Measurements from ENCODE around the gene DNMT3A.

The DNMT3A gene

DNA sequence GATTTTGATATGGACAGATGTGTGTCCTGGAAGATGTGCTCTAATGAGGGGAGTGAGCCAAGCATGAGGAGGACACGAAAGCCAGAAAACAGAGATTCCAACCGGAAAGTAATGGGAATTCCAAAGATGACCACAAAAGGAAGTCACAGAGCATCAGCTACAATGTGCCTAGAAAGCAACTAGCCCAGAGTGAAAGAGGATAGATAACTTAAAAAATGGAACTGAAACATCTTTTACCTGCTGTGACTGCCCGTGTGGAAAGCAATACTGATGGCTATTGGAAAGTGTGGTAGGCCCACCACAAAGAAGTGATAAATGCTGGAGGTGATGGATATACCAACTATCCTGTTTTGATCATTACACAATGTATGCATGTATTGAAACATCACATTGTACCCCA, 21.6 kb downstream of the DNMT3A start:
- POLR2A ChIA-PET = no interaction called here
- TF ChIP-seq ELF4 (IDR thresholded peaks at IDR 0.05) (no peak), HDGF (IDR thresholded peaks at IDR 0.05; ENCODE audit: borderline replicate concordance) (no peak), ZNF384 (IDR thresholded peaks at IDR 0.05) (no peak), BHLHE40 (IDR thresholded peaks at IDR 0.05; ENCODE audit: borderline replicate concordance) (no peak), LEF1 (IDR thresholded peaks at IDR 0.05; ENCODE audit: borderline replicate concordance) (no peak), CTBP1 (IDR thresholded peaks at IDR 0.05; ENCODE audit: borderline replicate concordance) (no peak), FOXK2 (IDR thresholded peaks at IDR 0.05) (no peak), SUZ12 (IDR thresholded peaks at IDR 0.05) (no peak), FOXA1 (IDR thresholded peaks at IDR 0.05) (no peak), NFRKB (IDR thresholded peaks at IDR 0.05) (no peak), TARDBP (IDR thresholded peaks at IDR 0.05) (no peak), ARNT (IDR thresholded peaks at IDR 0.05) (no peak), L3MBTL2 (conservative IDR thresholded peaks at IDR 0.05) (no peak), SP1 (IDR thresholded peaks at IDR 0.05) (no peak), FOXM1 (IDR thresholded peaks at IDR 0.05; ENCODE audit: borderline replicate concordance) (no peak)
- TF ChIP-seq, protein P1, sequence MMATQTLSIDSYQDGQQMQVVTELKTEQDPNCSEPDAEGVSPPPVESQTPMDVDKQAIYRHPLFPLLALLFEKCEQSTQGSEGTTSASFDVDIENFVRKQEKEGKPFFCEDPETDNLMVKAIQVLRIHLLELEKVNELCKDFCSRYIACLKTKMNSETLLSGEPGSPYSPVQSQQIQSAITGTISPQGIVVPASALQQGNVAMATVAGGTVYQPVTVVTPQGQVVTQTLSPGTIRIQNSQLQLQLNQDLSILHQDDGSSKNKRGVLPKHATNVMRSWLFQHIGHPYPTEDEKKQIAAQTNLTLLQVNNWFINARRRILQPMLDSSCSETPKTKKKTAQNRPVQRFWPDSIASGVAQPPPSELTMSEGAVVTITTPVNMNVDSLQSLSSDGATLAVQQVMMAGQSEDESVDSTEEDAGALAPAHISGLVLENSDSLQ (IDR thresholded peaks at IDR 0.05) = no peak
- no peak for DNase-seq (ENCODE audit: extremely low spot score)
- CTCF ChIA-PET = no interaction called here

DNA sequence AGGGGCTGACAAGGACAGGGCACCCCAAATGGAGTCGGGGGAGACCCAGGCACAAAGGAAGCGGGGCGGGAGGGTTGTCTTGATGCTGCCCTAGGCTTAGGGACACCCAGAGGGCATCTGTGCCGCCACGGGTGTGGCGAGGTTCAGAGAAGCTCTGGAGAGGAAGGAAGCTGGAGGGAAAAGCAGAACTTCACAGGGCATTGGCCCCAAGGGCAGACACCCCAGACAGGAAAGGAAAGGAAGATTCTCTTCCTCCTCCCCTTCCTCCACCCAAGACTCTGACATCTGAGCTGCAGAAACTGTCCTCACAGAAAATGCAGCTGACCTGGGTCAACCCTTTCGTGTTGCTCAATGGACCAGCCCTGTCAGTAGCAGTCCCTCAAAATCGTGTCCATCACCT, 25.6 kb downstream of the DNMT3A start:
- no peak for DNase-seq (ENCODE audit: extremely low spot score)
- CTCF ChIA-PET = interaction anchor here (1.4 kb wide), 1 partner anchor 46 kb away, joined by 5 read pairs; no protein-coding TSS in a partner anchor
- POLR2A ChIA-PET = no interaction called here
- TF ChIP-seq, protein P1 (IDR thresholded peaks at IDR 0.05) = no peak
- no peak for TF ChIP-seq BHLHE40 (IDR thresholded peaks at IDR 0.05; ENCODE audit: borderline replicate concordance)
- TF ChIP-seq ARNT (IDR thresholded peaks at IDR 0.05) = no peak
- TF ChIP-seq ELF4 (IDR thresholded peaks at IDR 0.05) = no peak
- TF ChIP-seq ZNF384 (IDR thresholded peaks at IDR 0.05) = no peak
- no peak for TF ChIP-seq FOXK2 (IDR thresholded peaks at IDR 0.05)
- TF ChIP-seq LEF1 (IDR thresholded peaks at IDR 0.05; ENCODE audit: borderline replicate concordance) = no peak
- TF ChIP-seq SP1 (IDR thresholded peaks at IDR 0.05) = no peak
- TF ChIP-seq TARDBP (IDR thresholded peaks at IDR 0.05) = no peak
- no peak for TF ChIP-seq L3MBTL2 (conservative IDR thresholded peaks at IDR 0.05)
- TF ChIP-seq SUZ12 (IDR thresholded peaks at IDR 0.05) = no peak

- ChIA-PET POLR2A (no interaction called here), CTCF (no interaction called here)
- DNase-seq (ENCODE audit: extremely low spot score) = no peak
- TF ChIP-seq FOXA1 (IDR thresholded peaks at IDR 0.05) = no peak
- TF ChIP-seq, protein P1 (IDR thresholded peaks at IDR 0.05) = no peak
- TF ChIP-seq ELF4 (IDR thresholded peaks at IDR 0.05) = no peak
- no peak for TF ChIP-seq ARNT (IDR thresholded peaks at IDR 0.05)
Observed at GRCh38 chr2:25315316-25315680, 26.4 kb downstream of the DNMT3A start.

DNA sequence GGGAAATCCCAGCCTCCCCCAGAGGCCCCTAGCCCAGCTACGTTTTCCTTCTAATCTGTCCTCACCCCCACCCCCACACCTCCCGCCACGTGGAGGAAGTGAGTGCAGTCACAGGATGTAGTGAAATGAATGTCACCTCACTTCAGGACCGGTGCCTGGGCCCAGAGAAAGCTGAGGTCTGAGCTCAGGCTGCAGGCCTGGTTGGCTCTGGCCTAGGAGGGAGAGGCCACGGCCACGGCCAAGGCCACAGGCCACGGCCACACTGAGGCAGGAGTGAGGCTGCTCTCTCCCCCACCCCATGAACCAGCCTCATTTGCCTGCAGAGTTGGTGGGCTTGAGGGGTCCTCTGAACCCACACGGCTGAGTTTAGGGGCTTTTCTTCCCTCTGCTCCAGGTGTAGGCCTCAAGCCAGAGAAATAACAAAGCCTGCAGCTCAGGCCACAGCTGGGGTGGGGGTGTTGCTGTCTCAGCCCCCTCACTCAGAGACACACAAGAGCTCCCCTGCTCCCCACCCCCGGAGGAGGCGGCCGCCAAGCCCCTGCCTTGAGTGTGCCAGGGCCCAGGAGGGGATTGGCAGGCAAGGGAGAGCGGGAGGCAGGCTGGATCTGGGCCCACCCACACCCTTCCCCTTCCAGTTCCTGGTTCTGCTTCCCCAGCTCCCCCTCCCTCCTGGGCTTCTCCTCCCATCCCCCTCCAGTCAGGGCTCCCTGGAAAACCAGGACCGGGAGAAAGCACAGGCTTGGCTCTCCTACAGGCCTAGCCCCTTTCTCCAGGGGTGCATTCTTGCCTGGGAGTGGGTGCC, 27.0 kb downstream of the DNMT3A start:
- no peak for DNase-seq (ENCODE audit: extremely low spot score)
- TF ChIP-seq FOXK2 (IDR thresholded peaks at IDR 0.05) = no peak
- TF ChIP-seq SP1 (IDR thresholded peaks at IDR 0.05) = no peak
- no peak for TF ChIP-seq FOXA1 (IDR thresholded peaks at IDR 0.05)
- no peak for TF ChIP-seq L3MBTL2 (conservative IDR thresholded peaks at IDR 0.05)
- no peak for TF ChIP-seq TARDBP (IDR thresholded peaks at IDR 0.05)
- no peak for TF ChIP-seq ELF4 (IDR thresholded peaks at IDR 0.05)
- no peak for TF ChIP-seq FOXM1 (IDR thresholded peaks at IDR 0.05; ENCODE audit: borderline replicate concordance)
- no peak for TF ChIP-seq NFRKB (IDR thresholded peaks at IDR 0.05)
- TF ChIP-seq HDGF (IDR thresholded peaks at IDR 0.05; ENCODE audit: borderline replicate concordance) = no peak
- no peak for TF ChIP-seq BHLHE40 (IDR thresholded peaks at IDR 0.05; ENCODE audit: borderline replicate concordance)
- no peak for TF ChIP-seq SUZ12 (IDR thresholded peaks at IDR 0.05)
- TF ChIP-seq LEF1 (IDR thresholded peaks at IDR 0.05; ENCODE audit: borderline replicate concordance) = no peak
- no peak for TF ChIP-seq ARNT (IDR thresholded peaks at IDR 0.05)
- TF ChIP-seq, protein P1 (IDR thresholded peaks at IDR 0.05) = no peak
- ChIA-PET POLR2A (no interaction called here), CTCF (no interaction called here)

GRCh38 chr2:25313711-25314513, 27.8 kb downstream of the DNMT3A start:
- DNase-seq (ENCODE audit: extremely low spot score) = no peak
- no peak for TF ChIP-seq LEF1 (IDR thresholded peaks at IDR 0.05; ENCODE audit: borderline replicate concordance)
- no peak for TF ChIP-seq ZNF384 (IDR thresholded peaks at IDR 0.05)
- TF ChIP-seq FOXK2 (IDR thresholded peaks at IDR 0.05) = no peak
- no peak for TF ChIP-seq BHLHE40 (IDR thresholded peaks at IDR 0.05; ENCODE audit: borderline replicate concordance)
- CTCF ChIA-PET = no interaction called here
- POLR2A ChIA-PET = no interaction called here

Measured in HEK293T (cell line).